Measurements from ENCODE around the gene TMEM179.
A peak's percentile ranks its signal among the peaks of the same experiment; 100 is the strongest.

Gene TMEM179

GRCh38 chr14:104641753-104642539, 37.4 kb upstream of the TMEM179 start:
- no peak for TF ChIP-seq CTCF (conservative IDR thresholded peaks at IDR 0.05; ENCODE audit: low read depth, low read length)
- no peak for DNase-seq (ENCODE audit: low read depth)

GRCh38 chr14:104640681-104641080, 36.1 kb upstream of the TMEM179 start:
- no peak for TF ChIP-seq CTCF (conservative IDR thresholded peaks at IDR 0.05; ENCODE audit: low read depth, low read length)
- H3K4me3 ChIP-seq (ENCODE audit: low read length) = no peak overlapping the region
- no peak for DNase-seq (ENCODE audit: low read depth)

More at GRCh38 chr14:104641753-104642539, 37.4 kb upstream of the TMEM179 start:
- H3K4me3 ChIP-seq (ENCODE audit: low read length) = no peak overlapping the region

GRCh38 chr14:104639885-104640548, 35.4 kb upstream of the TMEM179 start:
- peak; percentile 95 for TF ChIP-seq CTCF (conservative IDR thresholded peaks at IDR 0.05; ENCODE audit: low read depth, low read length)
- no peak overlapping the region for H3K4me3 ChIP-seq (ENCODE audit: low read length)
- DNase-seq (ENCODE audit: low read depth) = no peak

GRCh38 chr14:104639471-104639870, 34.9 kb upstream of the TMEM179 start:
- no peak for DNase-seq (ENCODE audit: low read depth)
- H3K4me3 ChIP-seq (ENCODE audit: low read length) = no peak overlapping the region
- no peak for TF ChIP-seq CTCF (conservative IDR thresholded peaks at IDR 0.05; ENCODE audit: low read depth, low read length)

- DNase-seq (ENCODE audit: low read depth) = no peak
- H3K4me3 ChIP-seq (ENCODE audit: low read length) = no peak overlapping the region
- TF ChIP-seq CTCF (conservative IDR thresholded peaks at IDR 0.05; ENCODE audit: low read depth, low read length) = no peak
These were observed 34.4 kb upstream of the TMEM179 start for GRCh38 chr14:104638927-104639450.

- TF ChIP-seq CTCF (conservative IDR thresholded peaks at IDR 0.05; ENCODE audit: low read depth, low read length) = no peak
- DNase-seq (ENCODE audit: low read depth) = no peak
- no peak overlapping the region for H3K4me3 ChIP-seq (ENCODE audit: low read length)
These were observed 33.6 kb upstream of the TMEM179 start for GRCh38 chr14:104638190-104638589.
